ENCODE measurements around the gene EXOC3L1. TPM values are rescaled to one million over a fixed set of nuclear protein-coding genes. Genes with fewer than 3 reads are reported as not detected.

The EXOC3L1 gene
- total and polyA plus RNA-seq, 2 of the 4 experiments (the other 2 are of a cell fraction): not detected

GRCh38 chr16:67187175-67187890 lies 2.6 kb downstream of the EXOC3L1 start:
- in situ Hi-C loops (cut with MboI; ENCODE audit: low sequenced_read_pairs): no loop called here
- Histone ChIP-seq H2BK15ac (ENCODE audit: low read depth, low read length) (no peak overlapping the region), H2BK20ac (ENCODE audit: low read depth, low read length) (no peak overlapping the region), H3K4me3 (ENCODE audit: insufficient read depth, low read depth, low read length) (no peak overlapping the region), H3K4me1 (ENCODE audit: control insufficient read depth, insufficient read depth, low read length) (peaks cover 13% of the 10 kb centered on the region), H4K5ac (ENCODE audit: low read depth, low read length) (no peak overlapping the region), H4K8ac (ENCODE audit: low read depth in 2 of 2, low read length in 2 of 2) (no peak overlapping the region), H3K9me1 (ENCODE audit: insufficient read depth, low read length) (peaks cover 19% of the 10 kb centered on the region), H3K18ac (ENCODE audit: low read depth, low read length) (no peak overlapping the region), H2AK5ac (ENCODE audit: low read depth, low read length) (no peak overlapping the region), H3K9me3 (ENCODE audit: control insufficient read depth, insufficient read depth, low read length) (no peaks in the 10 kb centered on the region), H4K20me1 (ENCODE audit: insufficient read depth, low read length) (peaks cover 6% of the 10 kb centered on the region), H3K36me3 (ENCODE audit: control insufficient read depth, insufficient read depth, low read length) (no peaks in the 10 kb centered on the region), H2BK120ac (ENCODE audit: low read depth, low read length) (no peak overlapping the region), H3K4me2 (ENCODE audit: low read depth, low read length) (no peak overlapping the region), H3K9ac (ENCODE audit: low read depth, low read length) (no peak overlapping the region), H3K4ac (ENCODE audit: low read depth, low read length) (no peak overlapping the region), H2BK5ac (ENCODE audit: low read depth, low read length, poor library complexity, severe bottlenecking) (no peak overlapping the region), H3K14ac (replicated peaks; ENCODE audit: low read depth, low read length) (no peak overlapping the region), H2AK9ac (replicated peaks; ENCODE audit: low read depth, low read length, poor library complexity) (peak overlapping the region; percentile 29), H2AFZ (replicated peaks; ENCODE audit: low read length, poor library complexity) (no peak overlapping the region), H3K56ac (ENCODE audit: extremely low read depth, insufficient read depth, low read length) (no peak overlapping the region), H3K27me3 (ENCODE audit: control insufficient read depth, insufficient read depth, low read length) (no peaks in the 10 kb centered on the region), H3K23ac (ENCODE audit: low read depth, low read length) (no peak overlapping the region), H4K91ac (ENCODE audit: insufficient read depth, low read depth, low read length) (no peak overlapping the region), H3K27ac (ENCODE audit: insufficient read depth, low read length) (no peak overlapping the region), H3K79me1 (ENCODE audit: low read depth in 1 of 2, low read length in 2 of 2) (peaks cover 11 to 19% of the 10 kb centered on the region in 2 experiments)
- DNase-seq (no peak), ATAC-seq (ENCODE audit: low read depth) (no peak)
- 75% methylated on average over 12 of the region's 26 CpGs; no CpG with 5 or more reads in 1 of the 2 experiments for WGBS, 2 experiments (ENCODE audit: extremely low coverage in 2 of 2, insufficient read length in 1 of 2)
- ChIA-PET POLR2A (ENCODE audit: unreplicated experiment) (no interaction called here), CTCF (no interaction called here)
- no TSS peak for BruUV-seq (replicated peaks)
- dilution Hi-C loops (cut with HindIII; ENCODE audit: low sequenced_read_pairs, unreplicated experiment): no loop called here
- intact Hi-C loops (cut with micrococcal nuclease): loop anchor here (10.0 kb wide), 1 partner anchor 173 kb away; no protein-coding TSS in a partner anchor
- no peak for TF ChIP-seq CHD1 (IDR thresholded peaks at IDR 0.05; ENCODE audit: low read depth, low read length)
- no peak for TF ChIP-seq USF2 (IDR thresholded peaks at IDR 0.05; ENCODE audit: low read depth, low read length)
- TF ChIP-seq FOS (IDR thresholded peaks at IDR 0.05; ENCODE audit: low read depth, low read length): no peak
- TF ChIP-seq POLR2A (IDR thresholded peaks at IDR 0.05; ENCODE audit: low read depth, low read length): no peak
- no peak for TF ChIP-seq RFX5 (IDR thresholded peaks at IDR 0.05; ENCODE audit: low read depth, low read length)
- no peak for TF ChIP-seq CTCF (conservative IDR thresholded peaks at IDR 0.05; ENCODE audit: low read depth, low read length)
- TF ChIP-seq MAZ (IDR thresholded peaks at IDR 0.05; ENCODE audit: borderline replicate concordance, low read depth, low read length): no peak
- TF ChIP-seq RAD21 (IDR thresholded peaks at IDR 0.05; ENCODE audit: low read length): no peak
- TF ChIP-seq RCOR1 (IDR thresholded peaks at IDR 0.05; ENCODE audit: insufficient replicate concordance, low read length): no peak
- TF ChIP-seq MXI1 (IDR thresholded peaks at IDR 0.05; ENCODE audit: borderline replicate concordance, low read depth, low read length): no peak
- no peak for TF ChIP-seq ELK1 (IDR thresholded peaks at IDR 0.05; ENCODE audit: borderline replicate concordance, low read depth, low read length)
- no peak for TF ChIP-seq CEBPB (IDR thresholded peaks at IDR 0.05; ENCODE audit: low read depth, low read length)
- TF ChIP-seq MAFK (IDR thresholded peaks at IDR 0.05; ENCODE audit: low read depth, low read length): no peak
- no peak for TF ChIP-seq NFE2L2 (IDR thresholded peaks at IDR 0.05; ENCODE audit: low read depth, low read length)
- TF ChIP-seq SMC3 (IDR thresholded peaks at IDR 0.05; ENCODE audit: low read depth, low read length): no peak
- TF ChIP-seq BHLHE40 (IDR thresholded peaks at IDR 0.05; ENCODE audit: low read depth, low read length): no peak
